A673 (cell line): ENCODE results near the gene VAV2. TPM values are rescaled to one million over a fixed set of nuclear protein-coding genes. Genes with fewer than 3 reads are reported as not detected.

ENCODE experiments used
- BruUV-seq: library from RNA; stranded (reverse); fragments of 400-500 nt; replicated peaks from 2 replicates; lab custom pipeline; 2021; lab: Mats Ljungman, UMichigan
- CTCF ChIA-PET: fragments of 300-600 bp; sonication (Branson Sonifier 250); formaldehyde crosslinking; loops from one replicate; lab custom pipeline; 2022; ENCODE audit warnings: antibody characterized with exemption; lab: Charles Lee
- POLR2A ChIA-PET: fragments of 300-600 bp; sonication (Branson Sonifier 250); formaldehyde crosslinking; loops from one replicate; lab custom pipeline; 2022; ENCODE audit warnings: antibody characterized with exemption; ENCODE audit not compliant: low non-redundant PET; lab: Charles Lee
- DNase-seq: peaks from one replicate; pipeline ENCODE4 v3.0.0-alpha.2; 2015; ENCODE audit warnings: low spot score
- H3K27ac ChIP-seq: fragments of 200-600 bp; sonication (generic); 2 replicates; pipeline ENCODE4 v1.5.1; 2016; ENCODE audit warnings: mixed run types, low read depth, mild to moderate bottlenecking, mixed read lengths, antibody characterized with exemption, low read length; ENCODE audit not compliant: poor library complexity, severe bottlenecking
- H3K27me3 ChIP-seq: fragments of 200-600 bp; sonication (generic); replicated peaks from 2 replicates; pipeline ENCODE4 v1.6.1; 2017; ENCODE audit warnings: mixed run types, low read depth, mild to moderate bottlenecking, mixed read lengths, antibody characterized with exemption, low read length; ENCODE audit not compliant: insufficient read depth, poor library complexity
- H3K36me3 ChIP-seq: fragments of 200-600 bp; sonication (generic); 2 replicates; pipeline ENCODE4 v1.6.1; 2016; ENCODE audit warnings: mixed run types, mild to moderate bottlenecking, mixed read lengths, antibody characterized with exemption, low read length; ENCODE audit not compliant: insufficient read depth, poor library complexity, severe bottlenecking
- H3K4me1 ChIP-seq: fragments of 200-600 bp; sonication (generic); 2 replicates; pipeline ENCODE4 v1.6.1; 2017; ENCODE audit warnings: mixed run types, mild to moderate bottlenecking, mixed read lengths, antibody characterized with exemption, low read length; ENCODE audit not compliant: insufficient read depth, poor library complexity, severe bottlenecking
- H3K4me3 ChIP-seq: fragments of 200-600 bp; sonication (generic); 2 replicates; pipeline ENCODE4 v1.5.1; 2016; ENCODE audit warnings: low read depth, mixed run types, mild to moderate bottlenecking, mixed read lengths, low read length; ENCODE audit not compliant: poor library complexity, severe bottlenecking
- H3K9me3 ChIP-seq: fragments of 200-600 bp; sonication (generic); 2 replicates; pipeline ENCODE4 v1.6.1; 2016; ENCODE audit warnings: mixed run types, low read depth, mild to moderate bottlenecking, mixed read lengths, antibody characterized with exemption, low read length; ENCODE audit not compliant: poor library complexity, severe bottlenecking
- EZH2 ChIP-seq: fragments of 200-600 bp; sonication (generic); IDR thresholded peaks from 2 replicates; pipeline ENCODE4 v1.6.1; 2017; ENCODE audit warnings: borderline replicate concordance, low read depth, mild to moderate bottlenecking, mixed read lengths, antibody characterized with exemption, low read length; ENCODE audit not compliant: poor library complexity, severe bottlenecking
- intact Hi-C: fragments of 100-400 bp; cut with micrococcal nuclease; formaldehyde crosslinking; loops from one replicate; pipeline ENCODE4 v1.10.0; 2022; ENCODE audit not compliant: unreplicated experiment
- total RNA-seq: library from RNA; stranded (reverse); gene quantifications from 2 replicates; pipeline ENCODE4 v1.2.3, GENCODE V29; 2021
- TF ChIP-seq, protein P1 (sequence below): fragments of 300-800, 200-600 bp; sonication (generic); conservative IDR thresholded peaks from 2 replicates; pipeline ENCODE4 v1.5.1; 2017; ENCODE audit warnings: low read depth, mild to moderate bottlenecking, antibody characterized with exemption, low read length, moderate library complexity, mixed read lengths

The VAV2 gene
- total RNA-seq, 1 experiment from 2014 or later = 16.4 TPM

DNA sequence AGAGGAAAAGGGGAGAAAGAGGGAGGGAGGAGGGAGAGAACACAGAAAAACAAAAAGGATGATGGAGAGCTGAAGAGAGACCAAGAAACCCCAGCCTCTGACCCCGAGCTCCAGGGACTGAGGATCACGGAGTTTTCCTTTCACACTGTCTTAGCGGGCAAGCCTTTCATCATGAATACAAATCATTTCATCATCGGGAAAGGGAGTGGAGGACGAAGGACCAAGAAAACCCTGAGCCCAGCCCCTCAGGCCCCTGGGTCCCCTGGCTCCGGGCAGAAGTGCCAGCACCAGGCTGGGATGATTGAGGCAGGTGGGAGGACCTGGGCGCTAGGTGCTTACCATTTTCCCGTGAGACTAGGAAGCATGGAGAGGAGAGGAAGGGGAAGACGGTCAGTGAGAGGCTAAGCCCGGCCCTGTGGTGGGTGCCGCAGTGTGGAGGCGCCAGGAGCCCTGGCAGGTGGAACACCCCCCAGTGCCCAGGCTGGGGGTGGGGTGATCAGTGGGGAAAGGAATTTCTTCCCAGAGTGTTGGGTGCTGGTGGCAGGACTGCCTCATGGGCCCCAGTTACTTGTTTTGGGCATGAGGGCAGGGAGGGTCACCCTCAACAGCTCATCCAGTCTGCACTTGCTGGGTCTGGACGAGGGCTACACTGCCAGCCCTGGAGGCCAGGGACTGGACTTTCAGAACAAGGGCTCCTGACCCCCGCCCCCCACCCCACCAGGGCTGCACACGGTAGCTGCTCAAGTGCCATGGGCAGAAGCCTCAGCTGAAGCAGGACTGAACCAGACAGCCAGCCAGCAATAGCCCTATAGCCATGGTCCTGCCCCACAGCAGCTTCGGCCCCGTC, 205.0 kb downstream of the VAV2 start:
- no peak for DNase-seq
- no TSS peak for BruUV-seq
- H3K9me3 ChIP-seq = no peaks in the 10 kb centered on the region
- intact Hi-C loops = no loop called here
- no peak overlapping the region for H3K4me3 ChIP-seq
- no peak for TF ChIP-seq EZH2
- TF ChIP-seq, protein P1, sequence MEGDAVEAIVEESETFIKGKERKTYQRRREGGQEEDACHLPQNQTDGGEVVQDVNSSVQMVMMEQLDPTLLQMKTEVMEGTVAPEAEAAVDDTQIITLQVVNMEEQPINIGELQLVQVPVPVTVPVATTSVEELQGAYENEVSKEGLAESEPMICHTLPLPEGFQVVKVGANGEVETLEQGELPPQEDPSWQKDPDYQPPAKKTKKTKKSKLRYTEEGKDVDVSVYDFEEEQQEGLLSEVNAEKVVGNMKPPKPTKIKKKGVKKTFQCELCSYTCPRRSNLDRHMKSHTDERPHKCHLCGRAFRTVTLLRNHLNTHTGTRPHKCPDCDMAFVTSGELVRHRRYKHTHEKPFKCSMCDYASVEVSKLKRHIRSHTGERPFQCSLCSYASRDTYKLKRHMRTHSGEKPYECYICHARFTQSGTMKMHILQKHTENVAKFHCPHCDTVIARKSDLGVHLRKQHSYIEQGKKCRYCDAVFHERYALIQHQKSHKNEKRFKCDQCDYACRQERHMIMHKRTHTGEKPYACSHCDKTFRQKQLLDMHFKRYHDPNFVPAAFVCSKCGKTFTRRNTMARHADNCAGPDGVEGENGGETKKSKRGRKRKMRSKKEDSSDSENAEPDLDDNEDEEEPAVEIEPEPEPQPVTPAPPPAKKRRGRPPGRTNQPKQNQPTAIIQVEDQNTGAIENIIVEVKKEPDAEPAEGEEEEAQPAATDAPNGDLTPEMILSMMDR = no peak
- no peaks in the 10 kb centered on the region for H3K36me3 ChIP-seq
- ChIA-PET POLR2A (no interaction called here), CTCF (no interaction called here)
- H3K27me3 ChIP-seq = no peaks in the 10 kb centered on the region
- no peak overlapping the region for H3K27ac ChIP-seq
- peaks cover 29% of the 10 kb centered on the region for H3K4me1 ChIP-seq

DNA sequence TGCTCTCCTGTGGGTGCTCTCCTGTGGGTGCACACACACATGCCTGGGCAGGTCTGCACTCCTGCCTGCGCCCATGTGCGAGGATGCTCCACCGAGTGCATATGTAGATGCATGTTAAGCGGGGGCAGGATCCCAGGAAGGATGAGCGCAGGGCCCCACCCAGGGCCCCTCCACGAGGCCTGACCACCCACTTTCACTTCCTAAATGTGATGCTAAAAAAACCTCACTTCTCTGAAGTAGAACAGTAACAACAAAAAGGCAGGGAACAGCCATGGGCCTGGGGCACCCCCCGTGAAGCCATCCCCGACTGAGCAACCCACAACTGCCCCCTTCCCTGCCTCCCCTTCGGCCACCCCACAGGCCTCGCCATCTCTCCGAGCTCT, 205.8 kb downstream of the VAV2 start:
- H3K9me3 ChIP-seq = no peaks in the 10 kb centered on the region
- H3K36me3 ChIP-seq = no peaks in the 10 kb centered on the region
- no peak overlapping the region for H3K27ac ChIP-seq
- intact Hi-C loops = no loop called here
- BruUV-seq = no TSS peak
- POLR2A ChIA-PET = interaction anchor here (0.6 kb wide), 1 partner anchor 14 kb away, joined by 3 read pairs; no protein-coding TSS in a partner anchor
- H3K4me3 ChIP-seq = no peak overlapping the region
- CTCF ChIA-PET = no interaction called here
- no peaks in the 10 kb centered on the region for H3K27me3 ChIP-seq
- H3K4me1 ChIP-seq = peaks cover 29% of the 10 kb centered on the region
- TF ChIP-seq EZH2 = no peak
- TF ChIP-seq, protein P1 = no peak
- DNase-seq = no peak

DNA sequence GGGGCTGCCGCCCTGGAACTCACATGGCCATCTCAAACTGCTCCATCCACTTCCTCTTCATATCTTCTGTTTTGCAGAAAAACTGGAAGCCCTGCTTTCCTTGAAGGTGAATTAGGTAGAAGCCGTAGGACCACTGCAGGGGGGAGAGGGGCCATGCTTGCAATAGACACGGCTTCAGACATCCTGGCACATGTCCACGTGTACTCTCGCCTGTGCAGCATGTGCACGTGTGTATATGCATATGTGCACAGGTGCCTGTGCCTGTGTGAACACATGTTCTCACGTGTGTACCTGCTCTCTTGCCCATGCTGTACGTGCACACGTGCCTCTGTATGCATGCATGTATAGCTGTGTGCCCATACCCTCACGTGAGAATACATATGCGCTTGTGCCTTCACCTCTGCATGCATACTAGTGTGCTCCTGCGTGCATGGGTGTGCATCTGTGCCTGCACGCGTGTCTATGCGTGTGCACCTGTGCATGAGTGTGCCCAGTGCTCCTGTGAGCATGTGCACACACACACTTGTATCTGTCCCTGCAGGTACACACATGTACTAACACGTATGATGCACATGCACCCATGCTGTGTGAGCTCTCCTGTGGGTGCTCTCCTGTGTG, 206.3 kb downstream of the VAV2 start:
- Histone ChIP-seq H3K36me3 (no peaks in the 10 kb centered on the region), H3K4me1 (peaks cover 29% of the 10 kb centered on the region), H3K9me3 (no peaks in the 10 kb centered on the region), H3K27ac (no peak overlapping the region), H3K4me3 (no peak overlapping the region), H3K27me3 (no peaks in the 10 kb centered on the region)
- DNase-seq = no peak
- CTCF ChIA-PET = no interaction called here
- BruUV-seq = no TSS peak
- TF ChIP-seq, protein P1 = no peak
- TF ChIP-seq EZH2 = no peak
- POLR2A ChIA-PET = interaction anchor here (0.6 kb wide), 1 partner anchor 13 kb away, joined by 3 read pairs; no protein-coding TSS in a partner anchor
- intact Hi-C loops = no loop called here
